Activated T-cell treated with anti-CD3 and anti-CD28 coated beads for 48 hours (primary cell): ENCODE results near the gene GSDMA.
A peak's percentile ranks its signal among the peaks of the same experiment; 100 is the strongest.
"Not testable (repeated sequence)": the region's sequence is repeated elsewhere in the genome, so short reads cannot be mapped to it uniquely, and the experiment has no call there.

Experiments
- DNase-seq: peaks from one replicate; pipeline ENCODE4 v3.0.0-alpha.2; 2020; ENCODE audit warnings: low read depth

GSDMA gene

GRCh38 chr17:39929646-39930407, 33.0 kb upstream of the GSDMA start:
- DNase-seq, result no peak

GRCh38 chr17:39933912-39934311, 28.9 kb upstream of the GSDMA start:
- DNase-seq, result no peak

GRCh38 chr17:39934324-39934723, 28.5 kb upstream of the GSDMA start:
- no peak for DNase-seq

- no peak for DNase-seq
These were observed 26.9 kb upstream of the GSDMA start for GRCh38 chr17:39935909-39936308.

- DNase-seq, result no peak
These were observed 25.4 kb upstream of the GSDMA start for GRCh38 chr17:39937447-39937846.

- no peak for DNase-seq
These were observed 24.5 kb upstream of the GSDMA start for GRCh38 chr17:39938140-39938869.

- DNase-seq, result no peak
These were observed 23.7 kb upstream of the GSDMA start for GRCh38 chr17:39939106-39939505.

GRCh38 chr17:39939588-39940419, 23.0 kb upstream of the GSDMA start:
- DNase-seq, result peak; percentile 53

- no peak for DNase-seq
These were observed 19.0 kb upstream of the GSDMA start for GRCh38 chr17:39943702-39944392.

- DNase-seq, result no peak
These were observed 18.5 kb upstream of the GSDMA start for GRCh38 chr17:39944393-39944711.

- DNase-seq, result no peak
These were observed 16.1 kb upstream of the GSDMA start for GRCh38 chr17:39946551-39947330.

GRCh38 chr17:39948489-39948828, 14.3 kb upstream of the GSDMA start:
- DNase-seq, result not testable (repeated sequence)

GRCh38 chr17:39949028-39949427, 13.8 kb upstream of the GSDMA start:
- no peak for DNase-seq

GRCh38 chr17:39950871-39951348, 11.9 kb upstream of the GSDMA start:
- no peak for DNase-seq

GRCh38 chr17:39951924-39952679, 10.7 kb upstream of the GSDMA start:
- DNase-seq, result no peak

- DNase-seq, result peak; percentile 82
These were observed 9.9 kb upstream of the GSDMA start for GRCh38 chr17:39952680-39953470.

- DNase-seq, result no peak
These were observed 9.3 kb upstream of the GSDMA start for GRCh38 chr17:39953471-39953888.

GRCh38 chr17:39954876-39955275, 7.9 kb upstream of the GSDMA start:
- no peak for DNase-seq

GRCh38 chr17:39955726-39956225, 7.0 kb upstream of the GSDMA start:
- DNase-seq, result no peak
